SJCRH30 (cell line): ENCODE results near the gene TMEM97. TPM values are rescaled to one million over a fixed set of nuclear protein-coding genes. Genes with fewer than 3 reads are reported as not detected.

Source experiments
- DNase-seq, 2 experiments: peaks; one replicate each; pipeline ENCODE4 v3.0.0-alpha.2; 2015 to 2020
- H3K27ac ChIP-seq: fragments of 250-450 bp; sonication (Bioruptor Pico); 2 replicates; pipeline ENCODE4 v1.5.1; 2020; ENCODE audit warnings: mild to moderate bottlenecking, moderate library complexity
- H3K27me3 ChIP-seq: fragments of 250-450 bp; sonication (Bioruptor Pico); 2 replicates; pipeline ENCODE4 v1.5.1; 2020; ENCODE audit warnings: mild to moderate bottlenecking, moderate library complexity
- H3K36me3 ChIP-seq: fragments of 250-450 bp; sonication (Bioruptor Pico); 2 replicates; pipeline ENCODE4 v1.5.1; 2020; ENCODE audit warnings: mild to moderate bottlenecking, moderate library complexity
- H3K4me1 ChIP-seq: fragments of 250-450 bp; sonication (Bioruptor Pico); 2 replicates; pipeline ENCODE4 v1.5.1; 2020; ENCODE audit warnings: mild to moderate bottlenecking, moderate library complexity
- H3K4me3 ChIP-seq: fragments of 250-450 bp; sonication (Bioruptor Pico); 2 replicates; pipeline ENCODE4 v1.5.1; 2020; ENCODE audit warnings: mild to moderate bottlenecking, moderate library complexity
- H3K9me3 ChIP-seq: fragments of 250-450 bp; sonication (Bioruptor Pico); replicated peaks from 2 replicates; pipeline ENCODE4 v1.5.1; 2020; ENCODE audit warnings: mild to moderate bottlenecking, moderate library complexity
- total RNA-seq: library from RNA; depleted of rRNA; stranded (reverse); fragments of >200 nt; shearing (Covaris generic); gene quantifications from 2 replicates; pipeline ENCODE4 v1.2.3, GENCODE V29; 2014

Gene TMEM97
- total RNA-seq, 1 experiment from 2014 or later = 322 TPM

- no peak overlapping the region for H3K4me3 ChIP-seq
- H3K9me3 ChIP-seq = no peaks in the 10 kb centered on the region
- DNase-seq = no peak
- no peak overlapping the region for H3K27ac ChIP-seq
- no peaks in the 10 kb centered on the region for H3K4me1 ChIP-seq
- no peaks in the 10 kb centered on the region for H3K27me3 ChIP-seq
- H3K36me3 ChIP-seq = peaks cover 18% of the 10 kb centered on the region
Measured at GRCh38 chr17:28363186-28363585, 44.2 kb downstream of the TMEM97 start.

- no peaks in the 10 kb centered on the region for H3K9me3 ChIP-seq
- no peak overlapping the region for H3K27ac ChIP-seq
- H3K4me1 ChIP-seq = no peaks in the 10 kb centered on the region
- H3K27me3 ChIP-seq = no peaks in the 10 kb centered on the region
- DNase-seq = no peak
- no peak overlapping the region for H3K4me3 ChIP-seq
- peaks cover 18% of the 10 kb centered on the region for H3K36me3 ChIP-seq
Measured at GRCh38 chr17:28363776-28364650, 45.0 kb downstream of the TMEM97 start.

GRCh38 chr17:28364665-28365363 lies 45.8 kb downstream of the TMEM97 start, which contains the start of gene SEBOX:
TSS of gene SEBOX (minus strand) at chr17:28365199. CDS start at chr17:28365151, 48 bp downstream.
- peaks cover 14% of the 10 kb centered on the region for H3K36me3 ChIP-seq
- H3K4me1 ChIP-seq = no peaks in the 10 kb centered on the region
- H3K9me3 ChIP-seq = no peaks in the 10 kb centered on the region
- H3K4me3 ChIP-seq = no peak within 1 kb of the TSS
- H3K27ac ChIP-seq = no peak within 1 kb of the TSS
- no peak for DNase-seq
- H3K27me3 ChIP-seq = no peaks in the 10 kb centered on the region

GRCh38 chr17:28365487-28365886 lies 46.5 kb downstream of the TMEM97 start:
- no peak overlapping the region for H3K27ac ChIP-seq
- no peaks in the 10 kb centered on the region for H3K9me3 ChIP-seq
- H3K27me3 ChIP-seq = no peaks in the 10 kb centered on the region
- H3K4me1 ChIP-seq = peaks cover 6% of the 10 kb centered on the region
- no peak overlapping the region for H3K4me3 ChIP-seq
- peaks cover 8% of the 10 kb centered on the region for H3K36me3 ChIP-seq
- no peak for DNase-seq

GRCh38 chr17:28366605-28367004 lies 47.6 kb downstream of the TMEM97 start:
- Histone ChIP-seq H3K9me3 (no peaks in the 10 kb centered on the region), H3K36me3 (no peaks in the 10 kb centered on the region; the same call in 1 of the 2 replicates), H3K27ac (no peak overlapping the region), H3K4me1 (peaks cover 12% of the 10 kb centered on the region), H3K4me3 (no peak overlapping the region), H3K27me3 (no peaks in the 10 kb centered on the region)
- DNase-seq = no peak

GRCh38 chr17:28367641-28368305 lies 48.8 kb downstream of the TMEM97 start:
- Histone ChIP-seq H3K4me3 (no peak overlapping the region), H3K27ac (no peak overlapping the region), H3K36me3 (no peaks in the 10 kb centered on the region; the same call in 1 of the 2 replicates), H3K27me3 (no peaks in the 10 kb centered on the region), H3K4me1 (peaks cover 12% of the 10 kb centered on the region), H3K9me3 (no peaks in the 10 kb centered on the region)
- DNase-seq = no peak

- peaks cover 18% of the 10 kb centered on the region for H3K4me1 ChIP-seq
- H3K9me3 ChIP-seq = no peaks in the 10 kb centered on the region
- DNase-seq = no peak
- H3K4me3 ChIP-seq = no peak overlapping the region
- H3K27me3 ChIP-seq = no peaks in the 10 kb centered on the region
- no peaks in the 10 kb centered on the region for H3K36me3 ChIP-seq
- H3K27ac ChIP-seq = no peak overlapping the region
Measured at GRCh38 chr17:28368306-28368831, 49.4 kb downstream of the TMEM97 start.

GRCh38 chr17:28368915-28369683 lies 50.1 kb downstream of the TMEM97 start:
- Histone ChIP-seq H3K9me3 (no peaks in the 10 kb centered on the region), H3K4me3 (no peak overlapping the region), H3K27me3 (no peaks in the 10 kb centered on the region), H3K4me1 (peaks cover 20% of the 10 kb centered on the region), H3K36me3 (no peaks in the 10 kb centered on the region), H3K27ac (no peak overlapping the region)
- no peak for DNase-seq

- no peaks in the 10 kb centered on the region for H3K9me3 ChIP-seq
- no peaks in the 10 kb centered on the region for H3K36me3 ChIP-seq
- no peak for DNase-seq
- no peak overlapping the region for H3K4me3 ChIP-seq
- peaks cover 20% of the 10 kb centered on the region for H3K4me1 ChIP-seq
- H3K27ac ChIP-seq = no peak overlapping the region
- no peaks in the 10 kb centered on the region for H3K27me3 ChIP-seq
Measured at GRCh38 chr17:28369684-28370034, 50.7 kb downstream of the TMEM97 start.

- Histone ChIP-seq H3K4me3 (peak within 1 kb of the TSS; percentile 69), H3K9me3 (no peaks in the 10 kb centered on the region), H3K36me3 (no peaks in the 10 kb centered on the region), H3K27ac (no peak within 1 kb of the TSS), H3K4me1 (peaks cover 20% of the 10 kb centered on the region), H3K27me3 (no peaks in the 10 kb centered on the region)
- peak; percentile 38 to 47 for DNase-seq
Measured at GRCh38 chr17:28370035-28370743, 51.2 kb downstream of the TMEM97 start, which contains the start of gene VTN. TSS of gene VTN (minus strand) at chr17:28370307. CDS start at chr17:28370203, 104 bp downstream.

- Histone ChIP-seq H3K36me3 (no peaks in the 10 kb centered on the region), H3K9me3 (no peaks in the 10 kb centered on the region), H3K4me1 (peaks cover 20% of the 10 kb centered on the region), H3K4me3 (peak overlapping the region; percentile 69), H3K27me3 (no peaks in the 10 kb centered on the region), H3K27ac (no peak overlapping the region)
- no peak for DNase-seq
Measured at GRCh38 chr17:28370744-28371103, 51.7 kb downstream of the TMEM97 start.

- H3K27ac ChIP-seq = peak within 1 kb of the TSS; percentile 37; the same call in 1 of the 2 replicates
Measured at GRCh38 chr17:28371245-28372202, 52.5 kb downstream of the TMEM97 start, which contains the start of gene SARM1. TSS of gene SARM1 (plus strand) at chr17:28371694. CDS start at chr17:28372033, 339 bp downstream.

More at GRCh38 chr17:28371245-28372202, 52.5 kb downstream of the TMEM97 start, which contains the start of gene SARM1:
- Histone ChIP-seq H3K4me1 (peaks cover 20% of the 10 kb centered on the region), H3K9me3 (no peaks in the 10 kb centered on the region), H3K27me3 (no peaks in the 10 kb centered on the region), H3K4me3 (peak within 1 kb of the TSS; percentile 69), H3K36me3 (no peaks in the 10 kb centered on the region)
- DNase-seq = peak; percentile 99
